ENCODE measurements around the gene TSPAN8. TPM values are rescaled to one million over a fixed set of nuclear protein-coding genes. Genes with fewer than 3 reads are reported as not detected.

TSPAN8 gene
- total RNA-seq, 2 donors from 2014 or later, result 36.3 to 240 TPM

DNA sequence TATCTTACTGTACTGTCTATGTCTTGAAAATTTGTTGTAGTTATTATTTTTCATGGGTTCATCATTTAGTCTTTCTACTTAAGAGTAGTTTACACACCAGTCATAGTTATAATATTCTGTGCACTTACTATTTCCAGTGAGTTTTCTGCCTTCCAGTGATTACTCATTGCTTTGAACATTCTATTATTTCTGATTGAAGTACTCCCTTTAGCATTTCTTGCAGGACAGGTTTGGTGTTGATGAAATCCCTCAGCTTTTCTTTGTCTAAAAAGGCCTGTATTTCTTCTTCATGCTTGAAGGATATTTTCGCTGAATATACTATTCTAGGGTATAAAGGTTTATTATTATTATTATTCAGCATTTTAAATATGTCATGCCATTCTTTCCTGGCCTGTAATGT, 66.8 kb downstream of the TSPAN8 start:
- intact Hi-C loops (cut with DNase I), result no loop called here
- no peak for TF ChIP-seq POLR2A (IDR thresholded peaks at IDR 0.05)
- TF ChIP-seq, protein P1, sequence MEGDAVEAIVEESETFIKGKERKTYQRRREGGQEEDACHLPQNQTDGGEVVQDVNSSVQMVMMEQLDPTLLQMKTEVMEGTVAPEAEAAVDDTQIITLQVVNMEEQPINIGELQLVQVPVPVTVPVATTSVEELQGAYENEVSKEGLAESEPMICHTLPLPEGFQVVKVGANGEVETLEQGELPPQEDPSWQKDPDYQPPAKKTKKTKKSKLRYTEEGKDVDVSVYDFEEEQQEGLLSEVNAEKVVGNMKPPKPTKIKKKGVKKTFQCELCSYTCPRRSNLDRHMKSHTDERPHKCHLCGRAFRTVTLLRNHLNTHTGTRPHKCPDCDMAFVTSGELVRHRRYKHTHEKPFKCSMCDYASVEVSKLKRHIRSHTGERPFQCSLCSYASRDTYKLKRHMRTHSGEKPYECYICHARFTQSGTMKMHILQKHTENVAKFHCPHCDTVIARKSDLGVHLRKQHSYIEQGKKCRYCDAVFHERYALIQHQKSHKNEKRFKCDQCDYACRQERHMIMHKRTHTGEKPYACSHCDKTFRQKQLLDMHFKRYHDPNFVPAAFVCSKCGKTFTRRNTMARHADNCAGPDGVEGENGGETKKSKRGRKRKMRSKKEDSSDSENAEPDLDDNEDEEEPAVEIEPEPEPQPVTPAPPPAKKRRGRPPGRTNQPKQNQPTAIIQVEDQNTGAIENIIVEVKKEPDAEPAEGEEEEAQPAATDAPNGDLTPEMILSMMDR (IDR thresholded peaks at IDR 0.05), result no peak
- Histone ChIP-seq H3K9me3 (no peaks in the 10 kb centered on the region), H3K4me3 (no peak overlapping the region), H3K27ac (no peak overlapping the region), H3K36me3 (no peaks in the 10 kb centered on the region), H3K4me1 (replicated peaks) (no peaks in the 10 kb centered on the region), H3K27me3 (replicated peaks; ENCODE audit: insufficient read depth) (no peaks in the 10 kb centered on the region)
- 85% methylated on average over 1 of the region's 1 CpG for WGBS
- no peak for DNase-seq (ENCODE audit: low spot score)

DNA sequence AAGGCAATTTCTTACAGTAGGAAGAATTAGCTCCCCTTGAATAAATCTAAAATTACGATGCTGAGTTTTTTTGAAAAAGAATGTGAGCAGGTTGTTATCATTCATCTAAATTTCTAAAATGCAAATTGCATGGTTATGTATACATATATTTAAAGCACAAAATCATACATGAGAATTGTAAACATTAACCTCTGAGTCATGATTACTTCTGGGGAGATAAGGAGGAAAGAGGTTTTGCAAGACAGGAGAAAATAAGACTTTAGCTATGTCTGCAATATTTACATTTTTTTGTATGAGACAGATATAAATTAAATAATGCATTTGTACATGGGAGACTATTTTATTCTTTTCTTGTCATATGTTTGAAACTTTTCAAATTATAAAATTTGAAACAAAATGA, 72.2 kb downstream of the TSPAN8 start:
- Histone ChIP-seq H3K4me3 (no peak overlapping the region), H3K27me3 (replicated peaks; ENCODE audit: insufficient read depth) (no peaks in the 10 kb centered on the region), H3K9me3 (no peaks in the 10 kb centered on the region), H3K27ac (no peak overlapping the region), H3K36me3 (no peaks in the 10 kb centered on the region), H3K4me1 (replicated peaks) (no peaks in the 10 kb centered on the region)
- intact Hi-C loops (cut with DNase I), result no loop called here
- TF ChIP-seq POLR2A (IDR thresholded peaks at IDR 0.05) (no peak), POLR2AphosphoS5 (IDR thresholded peaks at IDR 0.05) (no peak)
- TF ChIP-seq, protein P1 (IDR thresholded peaks at IDR 0.05), result no peak
- no peak for DNase-seq (ENCODE audit: low spot score)
- 80% methylated on average over 1 of the region's 1 CpG for WGBS

DNA sequence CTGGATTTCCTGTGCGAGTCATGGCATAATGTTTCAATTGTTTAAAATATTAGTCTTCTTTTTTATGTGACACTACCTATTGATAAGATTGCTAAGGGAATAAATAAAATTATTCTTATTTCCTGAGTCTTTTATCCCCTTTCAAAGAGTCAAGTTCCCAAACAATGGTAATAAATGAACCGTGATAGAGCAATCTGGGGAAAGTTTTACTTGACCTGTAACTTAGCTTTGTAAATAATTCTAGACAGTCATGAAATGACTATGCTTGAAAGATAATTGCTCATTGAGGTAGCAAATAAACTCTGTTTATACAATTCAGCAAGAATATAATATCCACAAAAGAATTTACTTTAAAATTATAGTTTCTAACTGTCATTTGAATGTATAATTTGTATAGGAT, 82.1 kb downstream of the TSPAN8 start:
- Histone ChIP-seq H3K9me3 (no peaks in the 10 kb centered on the region), H3K36me3 (no peaks in the 10 kb centered on the region), H3K4me3 (no peak overlapping the region), H3K27ac (no peak overlapping the region), H3K4me1 (replicated peaks) (no peaks in the 10 kb centered on the region), H3K27me3 (replicated peaks; ENCODE audit: insufficient read depth) (no peaks in the 10 kb centered on the region)
- intact Hi-C loops (cut with DNase I), result no loop called here
- no peak for DNase-seq (ENCODE audit: low spot score)
- WGBS, result 31% methylated on average over 2 of the region's 2 CpGs
- no peak for TF ChIP-seq POLR2AphosphoS5 (IDR thresholded peaks at IDR 0.05)
- TF ChIP-seq, protein P1 (IDR thresholded peaks at IDR 0.05), result no peak
- no peak for TF ChIP-seq POLR2A (IDR thresholded peaks at IDR 0.05)

Other genes with a start within 250 kb of the TSPAN8 start
- gene PTPRR, start 237.3 kb downstream of the TSPAN8 start, total RNA-seq, result 1 to 10 TPM in 1 of 2 donors, under 1 TPM in 1; 0.32 to 2.4 TPM

Data from prostate gland (tissue), 2 donors.